ENCODE measurements around the gene FBRS.

The FBRS gene

GRCh38 chr16:30657866-30658730 lies at the start of gene FBRS:
TSS of gene FBRS (plus strand) at chr16:30658431. CDS start at chr16:30659519, 1,088 bp downstream.
- DNase-seq, result peak; percentile 100
- in situ Hi-C loops (cut with HindIII; ENCODE audit: low pct_ligation_motif_present, low sequenced_read_pairs), result no loop called here
- H3K36me3 ChIP-seq (replicated peaks), result peaks cover 41% of the 10 kb centered on the region

GRCh38 chr16:30609002-30609925 lies 49.0 kb upstream of the FBRS start:
- in situ Hi-C loops (cut with HindIII; ENCODE audit: low pct_ligation_motif_present, low sequenced_read_pairs), result loop anchor here (25.0 kb wide), 1 partner anchor 172 kb away; the partner anchor contains the start of genes DCTPP1 and SEPHS2
- no peak for TF ChIP-seq CTCF (IDR thresholded peaks at IDR 0.05; ENCODE audit: low read depth, low read length, missing control alignments)
- Histone ChIP-seq H3K27ac (peak overlapping the region; percentile 86), H3K4me3 (ENCODE audit: low read depth, low read length) (peak overlapping the region; percentile 83), H3K27me3 (replicated peaks) (no peaks in the 10 kb centered on the region), H3K36me3 (replicated peaks) (peaks cover 10% of the 10 kb centered on the region)
- peak; percentile 18 for DNase-seq

More at GRCh38 chr16:30657866-30658730, at the start of gene FBRS:
- Histone ChIP-seq H3K4me3 (ENCODE audit: low read depth, low read length) (peak within 1 kb of the TSS; percentile 89), H3K27me3 (replicated peaks) (no peaks in the 10 kb centered on the region), H3K27ac (peak within 1 kb of the TSS; percentile 99)
- peak; percentile 65 for TF ChIP-seq CTCF (IDR thresholded peaks at IDR 0.05; ENCODE audit: low read depth, low read length, missing control alignments)

GRCh38 chr16:30609926-30610839 lies 48.0 kb upstream of the FBRS start, which contains the start of gene ZNF689:
TSS of gene ZNF689 (minus strand) at chr16:30610389. CDS start at chr16:30610041, 348 bp downstream.
- in situ Hi-C loops (cut with HindIII; ENCODE audit: low pct_ligation_motif_present, low sequenced_read_pairs), result loop anchor here (25.0 kb wide), 1 partner anchor 173 kb away; the partner anchor contains the start of genes DCTPP1 and SEPHS2
- DNase-seq, result peak; percentile 93
- TF ChIP-seq CTCF (IDR thresholded peaks at IDR 0.05; ENCODE audit: low read depth, low read length, missing control alignments), result no peak
- H3K4me3 ChIP-seq (ENCODE audit: low read depth, low read length), result peak within 1 kb of the TSS; percentile 83
- no peaks in the 10 kb centered on the region for H3K27me3 ChIP-seq (replicated peaks)
- H3K27ac ChIP-seq, result peak within 1 kb of the TSS; percentile 86
- H3K36me3 ChIP-seq (replicated peaks), result peaks cover 2% of the 10 kb centered on the region

GRCh38 chr16:30615358-30616091 lies 42.7 kb upstream of the FBRS start:
- peak; percentile 79 for TF ChIP-seq CTCF (IDR thresholded peaks at IDR 0.05; ENCODE audit: low read depth, low read length, missing control alignments)
- Histone ChIP-seq H3K36me3 (replicated peaks) (no peaks in the 10 kb centered on the region), H3K4me3 (ENCODE audit: low read depth, low read length) (no peak overlapping the region), H3K27ac (no peak overlapping the region), H3K27me3 (replicated peaks) (no peaks in the 10 kb centered on the region)
- in situ Hi-C loops (cut with HindIII; ENCODE audit: low pct_ligation_motif_present, low sequenced_read_pairs), result loop anchor here (25.0 kb wide), 1 partner anchor 178 kb away; the partner anchor contains the start of genes DCTPP1 and SEPHS2
- peak; percentile 15 for DNase-seq

All from brain microvascular endothelial cell (primary cell).